ENCODE data around the gene STK36. TPM values are rescaled to one million over a fixed set of nuclear protein-coding genes. Genes with fewer than 3 reads are reported as not detected.

Gene STK36
- total RNA-seq, 1 donor from 2014 or later = 41.1 TPM

DNA sequence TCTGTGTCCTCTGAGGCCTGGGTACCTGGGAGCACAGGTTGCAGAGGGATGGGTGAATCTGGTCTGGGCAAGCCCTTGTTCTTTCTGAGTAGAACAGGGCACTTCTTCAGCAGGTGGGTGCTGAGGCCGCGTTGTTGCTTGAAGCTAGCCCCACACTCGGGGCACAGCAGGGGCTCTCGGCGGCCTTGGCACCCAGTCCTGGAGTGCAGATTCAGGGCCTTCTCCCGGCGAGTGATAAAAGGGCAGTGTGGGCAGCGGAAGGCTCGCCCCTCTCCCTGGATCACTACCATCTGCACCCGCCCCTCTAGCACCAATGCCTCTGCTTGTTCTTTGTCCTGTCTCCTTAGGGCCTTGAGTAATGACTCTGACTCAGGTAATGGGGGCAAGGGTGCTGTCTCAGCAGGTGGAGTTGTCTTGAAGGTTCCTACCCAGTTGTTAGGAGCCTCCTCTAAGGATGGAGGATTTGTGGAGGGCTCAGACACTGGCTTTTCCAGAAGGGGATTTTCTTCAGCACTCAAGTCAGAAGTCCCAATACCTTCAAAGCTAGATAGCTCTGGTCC is 28.1 kb upstream of the STK36 start:
- DNase-seq (no peak), ATAC-seq (no peak)
- Histone ChIP-seq H3K36me3 (peaks cover 96% of the 10 kb centered on the region), H3K27ac (no peak overlapping the region), H3K4me3 (no peak overlapping the region), H3K4me1 (no peaks in the 10 kb centered on the region), H3K27me3 (ENCODE audit: low read depth) (no peaks in the 10 kb centered on the region), H3K9me3 (no peaks in the 10 kb centered on the region)
- TF ChIP-seq, protein P1, sequence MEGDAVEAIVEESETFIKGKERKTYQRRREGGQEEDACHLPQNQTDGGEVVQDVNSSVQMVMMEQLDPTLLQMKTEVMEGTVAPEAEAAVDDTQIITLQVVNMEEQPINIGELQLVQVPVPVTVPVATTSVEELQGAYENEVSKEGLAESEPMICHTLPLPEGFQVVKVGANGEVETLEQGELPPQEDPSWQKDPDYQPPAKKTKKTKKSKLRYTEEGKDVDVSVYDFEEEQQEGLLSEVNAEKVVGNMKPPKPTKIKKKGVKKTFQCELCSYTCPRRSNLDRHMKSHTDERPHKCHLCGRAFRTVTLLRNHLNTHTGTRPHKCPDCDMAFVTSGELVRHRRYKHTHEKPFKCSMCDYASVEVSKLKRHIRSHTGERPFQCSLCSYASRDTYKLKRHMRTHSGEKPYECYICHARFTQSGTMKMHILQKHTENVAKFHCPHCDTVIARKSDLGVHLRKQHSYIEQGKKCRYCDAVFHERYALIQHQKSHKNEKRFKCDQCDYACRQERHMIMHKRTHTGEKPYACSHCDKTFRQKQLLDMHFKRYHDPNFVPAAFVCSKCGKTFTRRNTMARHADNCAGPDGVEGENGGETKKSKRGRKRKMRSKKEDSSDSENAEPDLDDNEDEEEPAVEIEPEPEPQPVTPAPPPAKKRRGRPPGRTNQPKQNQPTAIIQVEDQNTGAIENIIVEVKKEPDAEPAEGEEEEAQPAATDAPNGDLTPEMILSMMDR (IDR thresholded peaks at IDR 0.05) = no peak
- intact Hi-C loops (cut with DNase I) = no loop called here

DNA sequence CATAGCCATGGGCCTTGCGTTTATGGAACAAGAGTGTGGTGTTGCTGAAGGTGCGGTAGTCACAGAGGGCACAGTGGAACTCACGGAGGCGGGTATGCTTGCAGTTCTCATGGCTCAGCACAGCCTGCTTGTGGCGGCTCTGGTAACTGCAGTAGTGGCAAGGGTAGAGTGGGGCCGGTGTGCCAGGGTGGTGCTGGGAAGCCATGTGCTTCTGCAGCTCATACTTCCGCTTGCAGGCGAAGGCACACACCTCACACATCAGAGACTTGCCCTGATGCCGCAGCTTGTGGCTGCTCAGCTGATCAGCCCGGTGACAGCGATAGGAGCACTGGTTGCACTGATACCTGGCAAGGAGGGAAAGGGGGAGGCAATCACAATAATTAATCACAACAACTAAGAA is 27.2 kb upstream of the STK36 start:
- Histone ChIP-seq H3K4me1 (no peaks in the 10 kb centered on the region), H3K36me3 (peaks cover 96% of the 10 kb centered on the region), H3K27me3 (ENCODE audit: low read depth) (no peaks in the 10 kb centered on the region), H3K27ac (no peak overlapping the region), H3K9me3 (no peaks in the 10 kb centered on the region), H3K4me3 (no peak overlapping the region)
- DNase-seq = no peak
- no peak for ATAC-seq
- intact Hi-C loops (cut with DNase I) = no loop called here
- TF ChIP-seq, protein P1 (IDR thresholded peaks at IDR 0.05) = no peak

DNA sequence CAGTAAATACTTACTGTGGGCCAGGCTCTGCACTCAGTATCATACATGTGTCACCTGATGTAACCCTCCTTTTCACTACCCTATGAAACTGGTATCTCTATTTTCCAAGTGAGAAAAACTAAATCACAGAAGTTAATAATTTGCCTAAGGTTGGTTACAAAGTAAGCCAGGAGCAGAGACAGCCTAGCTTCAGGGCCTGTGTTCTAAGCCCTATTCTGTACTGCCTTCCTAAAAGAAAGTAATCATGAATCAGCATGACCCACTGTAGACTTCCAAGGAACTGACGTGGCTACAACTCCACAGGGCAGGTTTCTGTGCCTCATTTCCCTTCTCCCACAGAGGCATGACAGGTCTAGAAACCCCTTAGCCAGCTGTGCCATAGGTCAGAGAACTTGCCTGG is 26.8 kb upstream of the STK36 start:
- Histone ChIP-seq H3K4me1 (no peaks in the 10 kb centered on the region), H3K27me3 (ENCODE audit: low read depth) (no peaks in the 10 kb centered on the region), H3K4me3 (no peak overlapping the region), H3K27ac (no peak overlapping the region), H3K36me3 (peaks cover 96% of the 10 kb centered on the region), H3K9me3 (no peaks in the 10 kb centered on the region)
- intact Hi-C loops (cut with DNase I) = no loop called here
- TF ChIP-seq, protein P1 (IDR thresholded peaks at IDR 0.05) = no peak
- no peak for DNase-seq
- no peak for ATAC-seq

DNA sequence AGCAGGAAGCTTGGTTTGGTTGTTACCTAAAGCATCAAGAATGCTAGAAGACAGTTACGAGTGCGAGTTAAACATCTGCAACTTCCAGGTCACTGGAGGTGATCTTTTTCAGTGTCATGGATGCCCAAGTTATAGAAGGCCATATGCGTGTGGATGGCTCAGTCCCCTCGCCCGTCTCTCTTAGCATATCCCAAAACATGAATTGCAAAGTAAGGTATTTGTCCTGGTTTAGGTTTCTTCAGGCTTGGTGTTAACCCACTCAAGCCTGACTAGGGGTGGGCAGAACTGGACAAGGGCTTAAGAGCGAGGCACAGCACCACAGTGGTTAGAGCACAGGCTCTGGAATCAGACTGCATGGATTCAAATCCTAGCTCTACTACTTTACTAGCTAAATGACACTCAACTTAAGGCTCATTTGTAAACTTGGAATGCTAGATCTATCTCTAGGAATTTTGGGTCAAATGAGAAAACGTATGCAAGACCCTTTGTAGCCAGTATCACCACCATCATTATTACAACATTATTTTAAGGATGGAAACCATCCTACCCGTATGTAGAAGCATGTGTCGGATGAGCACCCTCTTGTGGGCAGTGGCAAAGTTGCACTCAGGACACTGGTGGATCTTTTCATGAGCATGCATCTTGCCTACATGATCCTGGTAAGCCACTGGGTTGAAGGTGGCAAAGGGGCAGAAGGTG is 23.6 kb upstream of the STK36 start:
- no peak overlapping the region for H3K4me3 ChIP-seq
- intact Hi-C loops (cut with DNase I) = no loop called here
- no peak for DNase-seq
- TF ChIP-seq, protein P1 (IDR thresholded peaks at IDR 0.05) = peak; percentile 78
- no peak overlapping the region for H3K27ac ChIP-seq
- H3K27me3 ChIP-seq (ENCODE audit: low read depth) = no peaks in the 10 kb centered on the region
- H3K36me3 ChIP-seq = peaks cover 99% of the 10 kb centered on the region
- no peaks in the 10 kb centered on the region for H3K4me1 ChIP-seq
- peak; percentile 72 to 79 for ATAC-seq
- no peaks in the 10 kb centered on the region for H3K9me3 ChIP-seq

DNA sequence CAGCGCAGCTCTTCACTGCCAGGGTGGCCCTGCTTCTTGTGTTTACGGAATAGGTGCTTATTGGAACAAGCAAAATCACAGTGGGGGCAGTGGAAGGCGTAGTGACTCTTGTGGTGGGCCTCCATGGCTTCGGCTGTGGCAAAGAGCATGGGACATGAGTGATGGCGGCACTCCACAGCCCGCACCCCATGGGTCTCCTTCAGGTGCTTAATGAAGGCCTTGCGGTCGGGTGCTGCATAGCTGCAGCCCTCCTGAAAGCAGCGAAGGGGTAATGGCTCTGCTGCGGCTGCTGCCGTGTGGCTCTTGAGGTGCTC is 23.1 kb upstream of the STK36 start:
- intact Hi-C loops (cut with DNase I) = no loop called here
- H3K36me3 ChIP-seq = peaks cover 99% of the 10 kb centered on the region

More for the DNA sequence above, 23.1 kb upstream of the STK36 start:
- DNase-seq = no peak
- no peaks in the 10 kb centered on the region for H3K4me1 ChIP-seq
- TF ChIP-seq, protein P1 (IDR thresholded peaks at IDR 0.05) = no peak
- no peak overlapping the region for H3K27ac ChIP-seq
- no peak overlapping the region for H3K4me3 ChIP-seq
- H3K27me3 ChIP-seq (ENCODE audit: low read depth) = no peaks in the 10 kb centered on the region
- peak in 1 of 2 donors; percentile 5 for ATAC-seq
- no peaks in the 10 kb centered on the region for H3K9me3 ChIP-seq
